ENCODE results near the gene WFIKKN2.

GRCh38 chr17:50817838-50818237, 17.5 kb upstream of the WFIKKN2 start:
- TF ChIP-seq CTCF (conservative IDR thresholded peaks at IDR 0.05; ENCODE audit: low read depth, low read length) (no peak), EZH2 (IDR thresholded peaks at IDR 0.05; ENCODE audit: borderline replicate concordance, low read depth, low read length, poor library complexity, severe bottlenecking) (no peak)
